ENCODE results near the gene KIAA0753.
A peak's percentile ranks its signal among the peaks of the same experiment; 100 is the strongest.

Gene KIAA0753

DNA sequence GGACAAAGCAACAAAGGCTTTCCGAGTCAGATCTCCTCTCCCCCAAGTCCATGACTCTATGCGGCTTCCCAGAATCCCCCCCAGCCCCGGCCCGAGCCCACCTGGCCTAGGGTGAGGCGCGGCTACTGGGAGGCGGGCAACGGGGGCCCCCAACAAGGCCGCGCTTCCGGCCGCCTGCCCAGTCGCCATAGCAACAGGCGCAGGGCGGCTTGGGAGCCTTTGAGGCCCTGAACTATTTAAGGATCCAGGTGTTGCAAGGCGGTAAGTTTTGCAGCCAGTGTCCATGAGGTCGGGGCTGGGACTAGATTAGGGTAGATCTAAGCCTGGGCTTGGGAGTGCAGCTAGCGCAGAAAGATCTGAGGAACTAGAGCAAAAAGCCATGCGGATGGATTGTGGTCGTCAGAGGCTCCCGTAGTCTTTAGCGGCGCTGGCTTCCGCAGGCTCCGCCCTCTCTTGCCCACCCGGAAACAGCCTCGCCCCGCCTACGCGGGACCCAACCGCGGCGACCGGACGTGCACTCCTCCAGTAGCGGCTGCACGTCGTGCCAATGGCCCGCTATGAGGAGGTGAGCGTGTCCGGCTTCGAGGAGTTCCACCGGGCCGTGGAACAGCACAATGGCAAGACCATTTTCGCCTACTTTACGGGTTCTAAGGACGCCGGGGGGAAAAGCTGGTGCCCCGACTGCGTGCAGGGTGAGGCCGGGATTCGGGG lies at the start of gene KIAA0753, which contains the start of gene TXNDC17:
KIAA0753 (minus strand) TSS at position 176 of the 711 bp plus-strand sequence. CDS start 5,608 bp downstream, outside the sequence.
TXNDC17 (plus strand) TSS at position 525 of the 711 bp plus-strand sequence; CDS start at position 548, 23 bp downstream.
- peak; percentile 87 for DNase-seq

DNA sequence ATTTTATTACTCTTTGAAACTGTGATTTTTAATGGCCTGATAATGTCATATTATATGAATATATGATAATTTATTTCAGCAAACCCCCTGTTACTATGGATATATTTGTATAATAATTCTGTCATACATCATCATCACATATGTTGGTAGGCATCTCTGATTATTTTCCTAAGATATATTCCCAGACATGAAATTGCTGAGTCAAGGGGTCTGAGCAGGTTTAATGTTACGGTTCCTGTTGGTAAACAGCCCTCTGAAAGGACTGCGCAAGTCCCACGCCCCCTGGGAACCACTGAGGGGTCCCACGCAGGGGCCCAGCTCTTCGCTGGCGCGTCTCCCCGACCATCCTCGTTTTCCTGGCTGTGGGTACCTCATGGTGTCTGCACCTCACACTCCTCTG lies 48.4 kb upstream of the KIAA0753 start:
- no peak for DNase-seq

DNA sequence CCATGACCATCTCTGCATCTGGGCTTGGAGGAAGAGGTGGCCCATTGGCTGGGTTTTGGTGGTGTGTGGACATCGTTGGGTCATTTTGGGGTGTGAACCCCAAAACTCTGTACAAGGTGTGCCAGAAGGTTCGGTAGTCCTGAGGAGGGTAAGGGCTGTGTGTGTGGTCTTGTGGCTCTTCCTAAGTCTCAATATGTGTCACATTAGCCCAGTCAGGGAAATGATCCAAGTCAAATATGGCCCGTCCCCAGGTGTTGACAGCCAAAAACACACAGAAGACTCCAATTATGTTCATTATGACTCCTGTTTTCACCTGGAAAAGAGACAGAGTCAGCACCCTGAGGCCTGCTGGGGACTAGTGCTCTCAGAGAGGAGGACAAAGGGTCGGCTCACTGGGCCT lies 45.5 kb upstream of the KIAA0753 start:
- no peak for DNase-seq

DNA sequence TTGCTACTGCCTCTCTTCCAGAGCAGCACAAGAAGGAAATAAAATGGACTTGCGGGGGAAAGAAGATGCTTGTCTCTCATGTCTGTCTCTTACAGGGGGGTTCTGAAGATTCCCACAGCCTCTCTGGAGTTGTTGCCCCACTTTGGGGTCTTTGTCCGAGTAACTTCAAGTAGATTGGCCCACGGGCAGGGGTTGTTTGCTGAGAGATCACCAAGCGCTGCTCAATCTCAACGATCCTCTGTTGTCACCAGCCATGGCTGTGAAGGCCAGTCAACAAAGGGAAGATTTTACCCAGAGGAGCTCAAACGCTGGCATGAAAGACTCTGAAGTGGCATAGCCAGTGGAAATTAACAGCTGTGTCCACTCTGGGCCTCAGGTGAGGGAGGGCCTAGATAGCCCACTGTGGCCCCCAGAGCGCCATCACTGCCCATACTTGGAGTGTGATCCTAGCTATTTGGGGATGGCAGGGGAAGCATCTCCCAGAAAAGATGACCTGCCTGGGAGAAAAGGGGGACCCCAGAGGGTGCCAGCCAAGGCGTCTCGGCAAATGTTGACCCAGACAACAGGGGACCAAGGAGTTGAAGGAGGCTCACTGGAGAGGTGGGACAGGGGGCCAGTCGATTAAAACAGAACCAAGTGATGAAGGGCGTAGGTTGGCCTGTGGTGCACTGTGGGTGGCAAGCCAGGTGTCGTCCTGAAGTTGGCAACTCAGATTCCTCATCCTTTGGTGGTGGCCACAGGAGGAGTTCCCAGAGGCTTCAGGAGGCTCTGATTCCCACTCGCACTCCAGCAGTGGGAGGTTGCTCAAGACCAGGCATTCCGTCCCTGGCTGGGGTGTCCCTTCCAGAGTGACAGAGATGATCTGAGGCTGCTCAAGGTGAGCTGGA lies 44.6 kb upstream of the KIAA0753 start:
- DNase-seq = no peak

DNA sequence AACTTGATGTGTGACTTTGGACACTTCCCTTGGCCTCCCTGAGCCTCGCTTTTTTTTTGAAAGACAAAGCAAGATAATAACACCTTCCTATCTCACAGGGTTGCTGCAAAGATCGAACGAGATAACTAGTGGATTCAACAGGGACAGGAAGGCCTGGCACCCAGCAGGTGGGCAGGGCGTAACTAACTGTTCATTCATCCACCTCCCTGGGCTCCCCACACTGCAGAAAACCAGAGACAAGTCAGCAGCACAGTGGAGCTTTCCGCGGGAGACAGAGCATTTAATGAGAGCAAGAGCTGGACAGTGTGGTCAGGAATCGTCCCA lies 43.9 kb upstream of the KIAA0753 start:
- DNase-seq = no peak

DNA sequence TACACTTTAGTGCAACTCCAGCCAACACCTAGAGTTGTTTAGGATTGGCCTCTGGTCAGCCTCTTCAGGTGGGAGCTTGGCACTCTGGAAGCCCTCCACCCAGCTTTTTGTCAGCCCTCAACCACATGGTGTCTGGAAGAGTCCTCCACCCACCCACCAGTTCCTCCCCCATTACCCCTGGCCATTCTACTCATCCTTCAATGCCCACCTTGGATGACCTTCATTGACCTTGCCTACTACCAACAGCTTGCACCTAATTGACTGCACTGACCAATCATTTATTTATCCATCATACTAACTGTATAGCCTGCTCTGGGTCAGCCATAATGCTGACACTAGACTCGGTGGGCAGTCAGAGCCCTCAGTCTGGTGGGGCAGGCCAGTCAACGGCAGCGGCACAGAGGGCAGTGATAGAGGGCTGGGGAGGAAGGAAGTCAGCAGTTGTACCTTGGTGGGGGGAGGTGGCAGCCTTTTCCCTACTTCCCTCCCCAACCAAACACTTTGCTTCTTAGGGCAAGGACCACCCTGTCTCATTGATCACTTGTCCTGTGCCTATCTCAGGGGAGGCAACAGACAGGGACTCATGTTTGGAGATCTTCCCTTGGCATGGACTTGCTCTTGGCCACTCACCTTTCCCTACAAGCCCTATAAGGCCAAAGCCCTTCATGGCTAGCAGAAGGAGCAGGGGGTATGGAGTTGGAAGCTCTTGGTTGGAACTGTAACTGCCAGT lies 43.4 kb upstream of the KIAA0753 start:
- DNase-seq = no peak

DNA sequence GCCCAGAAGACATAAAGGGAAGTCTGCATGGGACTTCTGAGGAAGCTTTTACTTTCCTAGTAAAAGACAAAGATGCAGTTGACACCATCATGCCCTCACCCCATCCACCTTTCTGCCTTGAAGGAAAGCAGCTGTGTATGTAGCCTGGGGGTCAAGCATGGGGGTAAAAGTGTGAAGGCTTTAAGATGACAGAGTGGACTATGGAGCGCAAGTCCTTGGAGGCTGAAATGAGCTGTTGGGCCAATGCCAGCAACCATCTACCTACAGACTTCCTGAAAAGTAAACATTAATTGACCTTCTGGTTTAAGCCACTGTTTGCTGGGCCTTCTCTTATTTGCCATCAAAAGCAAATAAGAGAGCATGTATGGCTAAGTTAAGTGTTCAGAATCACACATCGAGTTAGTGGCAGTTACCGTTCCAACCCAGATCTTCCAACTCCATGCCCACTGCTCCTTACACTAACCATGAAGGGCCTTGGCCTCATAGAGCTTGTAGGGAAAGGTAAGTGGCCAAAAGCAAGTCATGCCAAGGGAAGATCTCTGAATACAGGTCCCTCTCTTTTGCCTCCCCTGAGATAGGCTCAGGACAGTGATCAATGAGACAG lies 42.7 kb upstream of the KIAA0753 start:
- no peak for DNase-seq

DNA sequence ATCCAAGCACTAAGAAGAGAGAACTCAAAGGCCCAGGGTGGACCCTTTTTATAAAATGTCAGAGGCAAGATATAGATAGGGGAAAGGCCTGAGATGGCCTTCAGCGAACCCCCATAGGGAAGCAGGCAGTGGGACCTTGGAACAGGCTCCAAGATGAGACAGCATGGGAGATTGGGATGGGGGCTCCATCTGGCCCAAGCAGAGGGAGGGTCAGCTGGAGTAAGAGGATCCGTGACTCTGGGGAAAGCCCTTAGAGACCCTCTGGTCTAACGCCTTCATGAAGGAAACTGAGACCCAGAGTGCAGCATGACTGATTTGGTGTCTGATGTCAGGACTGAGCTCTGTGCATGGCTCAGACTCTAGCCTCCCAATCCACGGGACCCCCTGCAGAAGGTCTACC lies 41.8 kb upstream of the KIAA0753 start:
- no peak for DNase-seq

DNA sequence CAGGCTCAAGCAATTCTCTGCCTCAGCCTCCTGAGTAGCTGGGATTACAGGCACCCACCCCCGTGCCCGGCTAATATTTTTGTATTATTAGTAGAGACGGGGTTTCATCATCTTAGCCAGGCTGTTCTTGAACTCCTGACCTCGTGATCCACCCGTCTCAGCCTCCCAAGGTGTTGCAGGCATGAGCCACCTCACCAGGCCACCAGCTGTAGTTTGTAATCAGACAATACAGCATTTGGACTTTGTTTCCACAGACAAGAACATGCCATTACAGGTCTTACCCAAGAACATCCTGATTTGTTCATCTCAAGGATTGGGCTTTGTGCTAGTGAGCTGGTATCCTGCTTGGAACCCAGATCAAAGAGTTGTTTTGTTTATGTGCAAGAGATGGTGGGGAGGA lies 41.2 kb upstream of the KIAA0753 start:
- DNase-seq = no peak

DNA sequence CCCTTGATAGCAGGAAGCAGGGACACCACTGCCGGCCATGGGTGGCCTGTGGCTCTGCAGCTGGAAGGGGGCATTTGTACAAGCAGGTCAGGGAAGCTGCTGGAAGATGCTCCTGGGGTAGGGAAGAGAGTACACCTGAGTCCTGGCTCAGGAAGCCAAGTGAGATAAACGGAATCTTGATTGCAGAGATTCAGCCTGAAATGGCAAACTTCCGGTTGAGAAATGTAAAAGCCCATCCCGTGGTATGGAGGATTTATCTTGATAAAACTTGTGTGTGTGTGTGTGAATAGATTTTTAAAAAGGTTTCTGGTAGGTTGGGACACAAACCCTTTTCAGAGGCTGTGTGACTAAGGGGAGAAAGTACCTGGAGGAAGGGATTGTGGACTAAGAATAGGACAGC lies 40.7 kb upstream of the KIAA0753 start:
- no peak for DNase-seq

DNA sequence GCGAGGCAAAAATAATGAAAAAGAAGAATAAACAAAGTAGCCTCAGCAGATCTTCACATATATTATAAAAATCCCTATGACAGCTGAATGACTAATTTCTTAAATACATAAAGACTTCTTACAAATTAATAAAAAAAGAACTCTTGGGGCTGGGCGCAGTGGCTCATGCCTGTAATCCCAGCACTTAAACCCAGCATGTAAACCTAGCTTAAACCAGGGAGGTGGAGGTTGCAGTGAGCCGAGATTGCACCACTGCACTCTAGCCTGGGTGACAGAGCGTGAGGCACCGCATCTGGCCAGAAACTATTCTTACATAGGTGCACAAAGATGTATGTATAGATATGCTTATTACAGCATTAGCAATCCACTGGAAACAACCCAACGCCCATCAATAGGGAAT lies 38.7 kb upstream of the KIAA0753 start:
- no peak for DNase-seq

DNA sequence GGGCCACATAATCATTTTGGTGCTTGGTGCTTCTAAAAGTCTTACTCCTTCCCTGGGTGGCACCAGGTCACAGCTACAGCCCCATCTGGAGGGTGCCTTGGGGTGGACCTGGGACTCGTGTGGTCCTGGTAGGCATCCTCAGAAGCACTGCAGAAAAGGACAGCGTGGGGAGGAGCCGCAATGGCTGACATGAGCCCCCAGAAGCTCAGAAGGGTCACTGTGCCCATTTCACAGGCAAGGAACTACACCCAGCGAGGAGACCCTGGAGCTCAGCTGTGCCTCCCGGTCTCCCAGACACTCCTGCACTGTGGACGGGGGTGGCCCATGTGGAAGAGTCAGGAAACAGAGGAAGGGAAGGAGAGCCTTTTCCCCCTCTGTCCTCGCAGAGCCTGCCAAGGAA lies 37.4 kb upstream of the KIAA0753 start:
- no peak for DNase-seq

DNA sequence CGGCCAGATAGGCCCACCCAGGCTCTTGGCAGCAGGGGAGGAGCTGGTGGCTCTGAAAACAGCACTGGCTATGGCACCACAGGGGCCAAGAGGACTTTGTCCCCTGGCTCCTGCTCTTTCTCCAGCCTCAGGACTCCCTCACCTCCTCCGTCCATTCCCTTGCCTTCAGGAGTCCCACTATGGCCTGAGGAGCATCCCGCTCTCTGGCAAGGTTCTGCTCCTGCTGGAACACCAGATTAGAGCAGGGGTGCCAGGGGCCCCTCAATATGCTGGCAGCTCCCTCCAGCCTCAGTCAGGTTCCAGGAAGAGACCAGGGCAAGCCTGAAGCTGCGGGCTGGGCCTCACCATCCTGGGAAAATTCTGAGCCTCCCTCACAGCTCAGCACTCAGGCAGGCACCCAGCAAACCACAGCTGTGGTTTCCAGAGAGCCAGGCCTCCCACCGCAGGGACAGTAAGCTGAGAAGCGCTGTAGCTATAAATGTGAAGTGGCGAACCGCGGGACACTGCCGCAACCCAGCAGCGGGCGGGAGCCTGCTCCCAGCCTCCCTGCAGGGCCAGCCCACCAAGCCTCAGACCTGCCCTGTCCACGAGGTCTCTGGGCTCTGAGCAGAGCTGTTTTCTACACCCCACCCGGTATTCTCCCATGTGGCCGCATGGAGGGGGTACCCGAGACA lies 36.8 kb upstream of the KIAA0753 start:
- DNase-seq = no peak

DNA sequence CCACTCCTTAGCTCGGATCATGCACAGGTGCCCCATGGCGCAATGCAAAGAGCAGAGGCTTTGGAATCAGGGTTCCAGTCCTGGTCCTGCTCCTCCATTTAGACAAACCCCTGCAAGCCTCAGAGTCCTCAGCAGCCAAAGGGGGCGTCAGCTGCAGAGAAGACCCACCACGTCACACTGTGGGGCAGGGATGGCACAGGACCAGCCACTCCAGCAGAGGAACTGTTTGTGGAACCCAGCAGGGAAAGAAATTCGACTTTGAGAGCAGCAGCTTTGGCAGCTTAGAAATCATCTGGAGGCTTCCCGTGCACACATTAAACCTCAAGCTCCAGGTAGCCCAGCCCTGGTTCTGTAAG lies 36.3 kb upstream of the KIAA0753 start:
- DNase-seq = no peak

DNA sequence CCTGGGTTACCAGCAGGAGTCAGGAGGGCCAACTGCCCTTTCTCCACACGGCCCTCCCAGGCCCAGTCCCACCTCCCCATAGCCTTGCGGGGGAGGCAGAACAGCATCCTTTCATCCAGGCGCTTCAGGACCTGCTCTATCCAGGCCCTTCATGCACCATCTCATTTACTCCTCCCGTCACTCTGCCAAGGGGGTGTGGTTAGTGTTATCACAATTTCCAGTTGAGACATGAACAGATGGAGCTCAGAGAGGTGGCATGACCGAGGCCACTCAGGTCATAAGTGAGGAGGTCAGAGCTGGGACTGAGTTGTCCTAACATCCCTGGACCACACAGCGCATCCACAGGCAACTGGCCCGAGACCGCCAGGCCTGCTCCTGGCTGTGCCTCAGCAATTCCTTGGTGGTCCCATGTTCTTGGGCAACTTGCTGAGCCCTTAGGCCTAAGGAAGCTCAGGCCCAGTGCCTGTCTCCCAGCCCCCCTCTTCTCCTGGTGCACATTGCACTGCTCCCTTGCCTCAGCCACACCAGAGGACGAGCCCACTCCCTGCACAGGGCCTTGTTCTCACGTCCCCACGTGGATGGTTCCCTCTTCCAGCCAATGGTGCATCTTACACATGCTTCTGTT lies 34.8 kb upstream of the KIAA0753 start:
- DNase-seq = no peak

DNA sequence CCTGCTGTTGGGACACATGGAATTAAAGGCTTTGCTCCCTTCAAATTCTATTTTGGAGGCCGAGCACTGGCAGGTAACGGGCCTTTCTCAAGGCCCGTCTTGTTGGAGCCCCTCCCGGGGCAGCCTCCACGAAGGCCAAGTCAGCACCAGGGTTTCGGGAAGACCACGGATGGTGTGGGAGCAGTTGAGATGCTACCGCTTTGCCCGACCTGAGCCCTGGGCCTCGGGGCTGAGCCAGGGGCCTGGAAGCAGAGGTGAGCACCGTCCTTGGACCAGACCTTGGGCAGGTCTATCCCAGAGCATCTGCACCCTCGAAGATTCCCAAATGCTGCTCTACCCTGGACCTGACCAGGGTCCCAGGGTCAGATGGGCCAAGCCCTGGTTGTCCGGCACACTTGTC lies 34.1 kb upstream of the KIAA0753 start:
- DNase-seq = no peak

DNA sequence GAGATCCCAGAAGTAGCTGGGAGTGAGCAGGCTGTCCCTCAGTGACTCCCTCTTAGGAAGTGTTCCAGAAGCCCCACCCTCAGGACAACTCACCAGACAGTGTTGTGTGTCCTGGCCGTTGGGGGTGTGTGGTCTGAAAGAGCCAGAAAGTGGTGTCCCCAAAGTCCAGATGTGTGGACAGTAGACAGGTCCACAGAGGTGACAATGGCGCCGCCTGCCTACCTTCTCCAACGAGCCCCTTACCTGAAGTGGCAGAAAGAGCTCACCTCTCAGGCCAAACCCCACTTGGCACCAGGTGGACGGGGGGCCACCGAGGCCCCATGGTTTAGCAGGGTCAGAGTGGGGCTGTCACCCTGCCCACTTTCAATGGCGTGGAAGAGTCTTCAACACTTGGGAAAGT lies 30.9 kb upstream of the KIAA0753 start:
- DNase-seq = no peak

DNA sequence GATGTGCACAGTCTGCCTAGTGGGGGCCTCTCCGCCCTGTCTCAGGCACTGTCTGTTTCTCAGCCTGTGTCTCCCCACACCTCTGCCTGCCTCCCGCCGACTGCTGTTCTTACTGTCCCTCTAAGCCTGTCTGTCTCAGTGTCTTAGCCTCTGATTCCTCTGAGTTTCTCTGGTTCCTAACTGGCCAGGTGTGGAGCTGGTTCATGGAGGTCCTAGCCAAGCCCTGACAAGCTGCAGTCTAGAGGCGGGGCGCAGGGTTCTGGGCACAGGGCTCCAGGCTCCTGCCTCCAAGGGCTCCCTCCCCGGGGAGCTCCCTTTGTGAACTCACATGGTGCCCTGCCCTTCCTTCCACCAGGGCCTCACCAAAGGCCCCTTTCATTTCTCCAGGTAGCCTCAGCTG lies 30.5 kb upstream of the KIAA0753 start:
- DNase-seq = no peak

DNA sequence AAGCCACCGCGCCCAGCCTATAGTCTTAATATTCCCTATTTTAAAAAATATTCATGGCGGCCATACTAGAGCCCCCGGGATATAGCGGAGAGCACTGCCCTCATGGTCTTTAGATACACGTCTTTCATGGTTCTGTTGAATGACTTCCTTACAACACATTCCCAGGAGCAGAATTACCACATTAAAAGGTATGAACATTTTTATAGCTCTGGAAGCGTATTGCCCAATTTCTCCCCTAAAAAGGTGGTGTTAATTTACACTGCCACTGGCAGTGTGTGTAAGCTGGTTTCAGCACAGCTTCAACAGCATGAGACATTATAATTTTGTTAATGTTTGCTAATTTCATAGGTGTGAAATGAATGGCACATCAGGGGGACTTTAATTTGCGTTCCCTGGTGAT lies 30.1 kb upstream of the KIAA0753 start:
- no peak for DNase-seq

DNA sequence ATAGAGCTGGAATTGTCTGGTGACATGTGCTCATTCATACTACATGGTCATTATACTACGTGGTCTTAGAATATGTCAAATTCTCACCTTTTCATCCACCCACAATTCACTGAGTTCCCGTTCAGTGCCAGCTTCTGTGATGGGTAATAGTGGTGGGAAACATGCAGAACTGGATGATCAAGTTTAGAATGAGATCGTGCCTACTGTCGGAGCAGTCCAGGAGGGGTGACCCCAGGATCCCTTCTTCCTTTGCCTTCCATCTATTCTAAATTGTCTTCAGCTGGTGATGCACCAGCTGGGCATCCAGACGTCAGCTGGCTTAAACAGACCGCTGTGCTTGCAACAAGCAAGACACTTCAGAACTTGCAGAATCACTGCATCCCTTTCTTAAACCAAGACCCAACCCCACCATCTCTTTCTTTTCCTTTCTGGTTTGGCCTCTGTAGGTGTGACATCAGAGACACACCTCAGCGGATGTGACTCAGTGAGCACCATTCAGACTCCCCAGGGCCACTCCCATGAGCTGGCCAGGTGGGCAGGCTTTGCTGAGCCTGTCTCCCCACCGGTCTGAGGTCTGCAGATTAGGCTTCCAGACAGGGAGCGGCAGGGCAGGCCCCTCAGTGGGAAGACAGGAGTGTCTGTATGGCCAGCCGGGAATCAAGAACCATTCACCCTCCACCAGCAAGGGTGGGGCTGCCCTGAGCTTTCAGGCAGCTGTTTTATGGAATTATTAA lies 29.1 kb upstream of the KIAA0753 start:
- no peak for DNase-seq

DNA sequence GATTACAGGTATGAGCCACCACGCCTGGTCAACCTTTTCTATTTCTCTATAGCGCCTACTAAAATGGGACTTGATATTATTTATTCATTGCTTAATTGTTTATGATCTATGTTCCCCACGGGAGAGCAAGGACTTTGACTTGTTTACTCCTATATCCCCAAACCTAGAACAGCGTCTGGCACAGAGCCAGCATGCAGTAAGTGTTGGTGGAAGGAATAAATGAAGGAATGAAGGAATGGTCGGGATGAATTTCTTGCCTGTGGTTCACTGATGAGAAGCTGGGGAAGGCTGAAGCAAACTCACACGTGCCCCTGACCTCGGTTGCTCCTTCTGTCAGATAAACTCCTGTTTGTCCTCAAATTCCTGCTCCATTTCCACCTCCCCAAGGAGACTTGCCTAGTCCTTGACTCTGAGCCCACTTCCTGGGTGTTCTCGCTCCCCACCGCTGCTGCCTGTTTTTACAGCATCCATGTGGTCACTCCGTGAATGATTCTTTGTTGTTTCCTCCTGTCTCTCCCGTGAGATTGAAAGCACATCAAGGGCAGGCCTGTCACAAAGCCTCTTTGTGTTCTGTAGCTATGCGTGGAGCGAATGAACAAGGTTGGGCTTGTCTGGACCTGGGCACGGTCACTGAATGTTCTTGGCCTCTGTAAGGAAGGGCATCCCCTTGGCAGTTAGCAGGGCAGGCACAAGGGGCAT lies 28.4 kb upstream of the KIAA0753 start:
- no peak for DNase-seq
